ENCODE data around the gene KSR1.

GRCh38 chr17:27650836-27651235 is 194.6 kb downstream of the KSR1 start:
- TF ChIP-seq CTCF (conservative IDR thresholded peaks at IDR 0.05; ENCODE audit: low read depth, low read length) = no peak
- TF ChIP-seq BHLHE40 (IDR thresholded peaks at IDR 0.05; ENCODE audit: low read depth, low read length) = no peak
- no peak for TF ChIP-seq POLR2A (IDR thresholded peaks at IDR 0.05; ENCODE audit: low read depth, low read length)
- no peak for TF ChIP-seq NFE2L2 (IDR thresholded peaks at IDR 0.05; ENCODE audit: low read depth, low read length)
- no peak for TF ChIP-seq FOS (IDR thresholded peaks at IDR 0.05; ENCODE audit: low read depth, low read length)
- no peak for TF ChIP-seq MXI1 (IDR thresholded peaks at IDR 0.05; ENCODE audit: borderline replicate concordance, low read depth, low read length)
- TF ChIP-seq MAFK (IDR thresholded peaks at IDR 0.05; ENCODE audit: low read depth, low read length) = no peak
